NCI-H1417 treated with DMSO at 0.1 percent for 48 hours (cell line): ENCODE data around the gene FAM53A.

Source experiments
- DNase-seq: peaks from one replicate; lab custom pipeline; 2025; lab: John Stamatoyannopoulos, UW

FAM53A gene

GRCh38 chr4:1683736-1684505, at the start of gene FAM53A:
TSS of gene FAM53A (minus strand) at chr4:1684313. CDS start at chr4:1668741, 15,572 bp downstream.
- DNase-seq: peak; percentile 36

GRCh38 chr4:1732911-1733310, 48.8 kb upstream of the FAM53A start:
- DNase-seq: no peak

- no peak for DNase-seq
These were observed 47.1 kb upstream of the FAM53A start for GRCh38 chr4:1731180-1731579.

GRCh38 chr4:1730532-1731135, 46.5 kb upstream of the FAM53A start:
- no peak for DNase-seq

GRCh38 chr4:1728061-1728980, 44.2 kb upstream of the FAM53A start:
- DNase-seq: no peak

GRCh38 chr4:1727117-1728031, 43.3 kb upstream of the FAM53A start:
- DNase-seq: no peak

GRCh38 chr4:1726146-1726934, 42.2 kb upstream of the FAM53A start:
- no peak for DNase-seq

GRCh38 chr4:1725521-1725920, 41.4 kb upstream of the FAM53A start:
- no peak for DNase-seq

GRCh38 chr4:1723131-1723801, 39.2 kb upstream of the FAM53A start:
- no peak for DNase-seq

- no peak for DNase-seq
These were observed 38.5 kb upstream of the FAM53A start for GRCh38 chr4:1722551-1723118.

- DNase-seq: no peak
These were observed 37.8 kb upstream of the FAM53A start for GRCh38 chr4:1721666-1722550.

- DNase-seq: peak; percentile 76
These were observed 37.0 kb upstream of the FAM53A start, which contains the start of the genes TACC3 and TMEM129 for GRCh38 chr4:1721003-1721665. TSS of gene TACC3 (plus strand) at chr4:1721521. CDS start at chr4:1723422, 1,901 bp downstream. TSS of gene TMEM129 (minus strand) at chr4:1721323. CDS start at chr4:1720837, 486 bp downstream.

- DNase-seq: no peak
These were observed 36.3 kb upstream of the FAM53A start for GRCh38 chr4:1720163-1720983.

- no peak for DNase-seq
These were observed 34.2 kb upstream of the FAM53A start for GRCh38 chr4:1718095-1718850.

GRCh38 chr4:1717129-1718094, 33.3 kb upstream of the FAM53A start:
- DNase-seq: peak; percentile 2
